C4-2B (cell line): ENCODE measurements around the gene ZP1.

Experiments used
- H3K27ac ChIP-seq: fragments of 450-650 bp; 2 replicates; pipeline ENCODE4 v1.5.1; 2017
- CTCF ChIP-seq: fragments of 450-650 bp; conservative IDR thresholded peaks from 2 replicates; pipeline ENCODE4 v1.5.1; 2017; ENCODE audit warnings: mild to moderate bottlenecking
- ZFX ChIP-seq: fragments of 450-650 bp; IDR thresholded peaks from 2 replicates; pipeline ENCODE4 v1.6.1; 2017

Gene ZP1

DNA sequence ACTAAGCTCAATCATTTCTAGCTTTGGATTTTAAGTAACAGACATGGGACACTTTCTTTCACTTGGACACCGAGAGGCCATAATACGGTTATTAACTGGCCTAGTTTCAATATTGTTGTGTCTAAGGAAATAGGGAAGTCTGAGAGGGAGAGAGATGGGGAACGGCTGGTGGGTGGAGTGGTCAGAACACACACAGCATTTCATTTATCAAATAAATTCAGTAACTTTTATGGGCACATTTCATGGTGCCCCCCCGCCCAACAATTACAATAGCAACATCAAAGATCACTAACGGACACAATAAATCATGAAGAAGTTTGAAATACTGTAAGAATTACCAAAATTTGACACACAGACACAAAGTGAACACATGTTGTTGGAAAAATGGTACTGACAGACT is 28.3 kb downstream of the ZP1 start:
- TF ChIP-seq CTCF (no peak), ZFX (no peak)
- H3K27ac ChIP-seq = no peak overlapping the region

GRCh38 chr11:60897496-60897895 is 30.2 kb downstream of the ZP1 start:
- H3K27ac ChIP-seq = no peak overlapping the region
- TF ChIP-seq CTCF = no peak
- no peak for TF ChIP-seq ZFX

DNA sequence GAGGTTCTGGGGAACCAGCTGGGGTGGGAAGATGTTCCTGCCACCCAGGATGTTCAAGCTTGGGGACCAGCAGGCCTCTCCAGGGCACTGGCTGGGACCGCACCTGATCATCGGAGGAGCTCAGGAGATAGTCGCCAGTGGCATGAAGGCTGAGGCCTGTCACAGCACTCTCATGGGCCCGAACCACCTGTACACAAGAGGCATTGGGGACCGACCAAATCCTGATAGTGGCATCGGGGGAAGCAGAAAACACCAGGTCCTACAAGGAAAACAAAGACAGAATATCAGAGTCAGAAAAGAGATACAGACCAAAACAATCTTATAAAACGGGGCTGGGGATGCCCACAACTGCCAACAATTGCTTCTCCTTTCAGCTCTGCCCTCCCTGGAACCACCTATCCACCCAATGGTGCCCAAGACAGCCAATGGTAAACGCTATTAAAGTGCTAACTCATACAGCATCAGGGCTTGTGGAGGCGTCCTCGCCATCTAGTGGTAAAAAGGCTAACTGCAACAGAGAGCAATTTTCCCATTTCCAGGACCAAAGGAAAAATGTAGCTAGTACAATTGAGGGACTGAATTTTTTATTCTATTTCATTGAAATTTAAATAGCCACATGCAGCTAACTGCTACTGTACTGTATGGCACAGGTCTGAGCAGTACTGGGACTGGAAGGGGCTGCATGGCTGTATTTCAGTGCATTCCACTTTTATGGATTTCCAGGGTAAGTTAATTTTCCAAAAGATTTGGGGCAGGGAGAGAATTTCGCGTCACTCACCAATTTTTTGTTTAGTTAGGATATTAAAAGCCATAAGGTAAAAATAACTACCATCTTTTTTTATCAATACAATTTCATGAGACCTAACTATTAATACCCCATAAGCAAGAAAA is 31.9 kb downstream of the ZP1 start:
- no peak overlapping the region for H3K27ac ChIP-seq

GRCh38 chr11:60899977-60900376 is 32.6 kb downstream of the ZP1 start:
- no peak overlapping the region for H3K27ac ChIP-seq
- TF ChIP-seq ZFX = no peak
- TF ChIP-seq CTCF = no peak

More for the DNA sequence above, 31.9 kb downstream of the ZP1 start:
- no peak for TF ChIP-seq ZFX
- TF ChIP-seq CTCF = peak; percentile 97

DNA sequence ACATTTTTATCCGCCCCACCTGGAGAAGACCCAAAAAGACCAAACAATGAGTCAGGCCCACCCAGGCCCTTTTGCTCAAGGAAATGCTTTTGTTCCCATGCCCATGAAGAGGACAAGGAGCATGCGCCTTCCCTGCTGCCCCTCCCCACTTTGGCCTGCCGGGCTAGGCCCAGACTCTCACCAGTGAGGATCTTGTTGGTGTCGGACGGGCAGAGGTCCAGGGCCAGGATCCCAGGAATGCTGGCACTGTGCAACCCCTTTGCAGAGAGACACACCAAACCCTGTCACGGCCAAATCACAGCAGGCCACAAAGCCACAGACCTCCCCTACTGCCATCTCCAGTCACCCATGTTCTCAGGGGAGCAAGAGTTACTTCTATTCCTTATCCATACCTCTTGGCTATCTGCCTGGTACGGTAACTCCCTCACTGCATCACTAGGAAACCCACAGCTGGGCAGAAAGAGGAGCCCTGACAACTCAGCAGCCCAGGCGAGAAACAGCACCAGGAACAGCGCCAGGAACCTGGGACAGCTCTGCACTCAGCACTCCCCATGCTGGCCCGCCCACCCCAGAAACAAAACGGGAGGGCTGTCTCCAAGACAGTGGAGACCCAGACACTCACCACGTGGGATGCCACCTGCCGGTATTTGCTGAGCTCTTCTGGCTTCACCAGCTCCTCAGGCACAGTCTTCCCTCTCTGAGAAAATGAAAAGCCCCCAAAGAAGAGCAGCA is 33.5 kb downstream of the ZP1 start:
- H3K27ac ChIP-seq = no peak overlapping the region
- TF ChIP-seq ZFX = no peak

DNA sequence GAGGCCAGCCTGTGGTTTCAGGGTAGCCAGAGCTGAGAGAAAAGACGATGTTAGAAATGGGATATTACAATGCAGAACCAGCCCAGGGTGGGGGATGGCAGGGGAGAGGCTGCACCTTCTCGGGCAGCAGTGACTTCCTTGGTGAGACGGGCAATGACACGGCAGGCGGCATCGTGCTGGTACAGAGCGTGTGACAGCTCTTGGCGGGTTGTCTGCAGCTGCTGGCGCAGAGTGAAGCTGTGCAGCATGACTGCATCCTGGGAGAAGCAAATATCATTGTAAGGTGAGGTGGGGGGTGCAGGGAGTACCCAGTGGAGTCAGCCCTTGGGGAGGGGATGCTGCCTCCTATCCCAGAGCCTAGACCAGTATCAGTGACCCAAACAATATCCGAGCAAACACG is 35.3 kb downstream of the ZP1 start:
- no peak for TF ChIP-seq CTCF
- no peak for TF ChIP-seq ZFX
- no peak overlapping the region for H3K27ac ChIP-seq

GRCh38 chr11:60905047-60905446 is 37.7 kb downstream of the ZP1 start:
- peak overlapping the region; percentile 99; the same call in 1 of the 2 replicates for H3K27ac ChIP-seq
- TF ChIP-seq CTCF (no peak), ZFX (no peak)
